VCaP (cell line): ENCODE results near the gene IL22RA2.
"Not testable (repeated sequence)": the region's sequence is repeated elsewhere in the genome, so short reads cannot be mapped to it uniquely, and the experiment has no call there.

ENCODE experiments used
- H3K27ac ChIP-seq: fragments of 450-650 bp; 2 replicates; pipeline ENCODE4 v1.5.1; 2017
- CTCF ChIP-seq: fragments of 450-650 bp; conservative IDR thresholded peaks from 2 replicates; pipeline ENCODE4 v1.5.1; 2017; ENCODE audit warnings: mild to moderate bottlenecking, moderate library complexity

IL22RA2 gene

GRCh38 chr6:137208279-137208678, 34.8 kb upstream of the IL22RA2 start:
- no peak overlapping the region for H3K27ac ChIP-seq
- TF ChIP-seq CTCF = no peak

GRCh38 chr6:137207457-137207856, 34.0 kb upstream of the IL22RA2 start:
- not testable (repeated sequence) for H3K27ac ChIP-seq

- H3K27ac ChIP-seq = no peak overlapping the region
- no peak for TF ChIP-seq CTCF
These were observed 33.1 kb upstream of the IL22RA2 start for GRCh38 chr6:137206577-137206976.

GRCh38 chr6:137203256-137203655, 29.8 kb upstream of the IL22RA2 start:
- H3K27ac ChIP-seq = no peak overlapping the region
- TF ChIP-seq CTCF = no peak

- H3K27ac ChIP-seq = no peak overlapping the region
- TF ChIP-seq CTCF = peak; percentile 92
These were observed 28.6 kb upstream of the IL22RA2 start for GRCh38 chr6:137202078-137202477.

- no peak overlapping the region for H3K27ac ChIP-seq
- TF ChIP-seq CTCF = no peak
These were observed 27.6 kb upstream of the IL22RA2 start for GRCh38 chr6:137201006-137201405.

GRCh38 chr6:137200288-137200687, 26.8 kb upstream of the IL22RA2 start:
- no peak overlapping the region for H3K27ac ChIP-seq
- no peak for TF ChIP-seq CTCF

- H3K27ac ChIP-seq = no peak overlapping the region
- no peak for TF ChIP-seq CTCF
These were observed 24.5 kb upstream of the IL22RA2 start for GRCh38 chr6:137197684-137198645.
